A549 (cell line): ENCODE results near the gene NEK1. TPM values are rescaled to one million over a fixed set of nuclear protein-coding genes. Genes with fewer than 3 reads are reported as not detected.
A peak's percentile ranks its signal among the peaks of the same experiment; 100 is the strongest.

Experiments
- ATAC-seq, 2 experiments: fragments of 200-7000 bp in 1 of 2; fragments of >200 bp in 1 of 2; cut with Nextera tagmentation in 1 of 2; cut with Tn5 transposase in 1 of 2; 3 replicates each; pipeline versions ENCODE4 v1.8.0 to v1.9.1; 2018 to 2020; ENCODE audit warnings: mild to moderate bottlenecking in 1 of 2, moderate library complexity in 1 of 2
- CTCF ChIA-PET: fragments of 300-600 bp; sonication (Branson Sonifier 250); formaldehyde crosslinking; extraction: SDS; loops from one replicate; lab custom pipeline; 2021; ENCODE audit warnings: antibody characterized with exemption, inconsistent platforms; lab: Yijun Ruan, JAX
- POLR2A ChIA-PET: fragments of 350-600 bp; formaldehyde crosslinking; extraction: SDS; loops from one replicate; lab custom pipeline; 2021; ENCODE audit warnings: antibody characterized with exemption, inconsistent platforms; lab: Yijun Ruan, JAX
- DNase-seq, 2 experiments: peaks; one replicate each; pipeline versions ENCODE4 v3.0.0 to v3.0.0-alpha.2; 2011 to 2016; ENCODE audit warnings: low read depth in 1 of 2, low spot score in 1 of 2
- FAIRE-seq: peaks from 2 replicates; lab custom pipeline; 2011; peaks lifted over from hg19 to GRCh38; lab: Jason Lieb, UNC
- H3K27ac ChIP-seq, 2 experiments: fragments of >200 bp; sonication (Bioruptor Twin); formaldehyde crosslinking; 3 replicates each; pipeline ENCODE4 v1.5.1; 2016 to 2017
- H3K4me1 ChIP-seq: fragments of >200 bp; sonication (Bioruptor Twin); formaldehyde crosslinking; 3 replicates; pipeline ENCODE4 v1.6.1; 2016
- H3K4me2 ChIP-seq: fragments of >200 bp; sonication (Bioruptor Twin); formaldehyde crosslinking; 3 replicates; pipeline ENCODE4 v1.6.1; 2016
- H3K4me3 ChIP-seq: fragments of >200 bp; sonication (Bioruptor Twin); formaldehyde crosslinking; 3 replicates; pipeline ENCODE4 v1.5.1; 2016
- H3K9me3 ChIP-seq: fragments of >200 bp; sonication (Bioruptor Twin); formaldehyde crosslinking; 3 replicates; pipeline ENCODE4 v1.6.1; 2016
- BHLHE40 ChIP-seq: IDR thresholded peaks from 2 replicates; pipeline ENCODE4 v1.6.1; 2012; ENCODE audit warnings: low read depth, low read length, inconsistent platforms
- CHD4 ChIP-seq: fragments of 200-600 bp; sonication (generic); IDR thresholded peaks from 2 replicates; pipeline ENCODE4 v1.6.1; 2016; ENCODE audit warnings: antibody characterized with exemption, mild to moderate bottlenecking, borderline replicate concordance
- EHF ChIP-seq: fragments of 250-450 bp; sonication (Bioruptor Pico); IDR thresholded peaks from 2 replicates; pipeline ENCODE4 v1.5.0; 2020; ENCODE audit warnings: mild to moderate bottlenecking
- EP300 ChIP-seq, 2 experiments: fragments of >200 bp; sonication (Bioruptor Twin); formaldehyde crosslinking; IDR thresholded peaks; 2 replicates in 1 of 2; 3 replicates in 1 of 2; pipeline ENCODE4 v1.6.1; 2016 to 2017
- FOSB ChIP-seq: fragments of 250-450 bp; sonication (Bioruptor Pico); IDR thresholded peaks from 2 replicates; pipeline ENCODE4 v1.5.0; 2020; ENCODE audit warnings: mild to moderate bottlenecking, moderate library complexity
- FOSL2 ChIP-seq, 2 experiments: fragments of 450-650 bp in 1 of 2; fragments of >200 bp in 1 of 2; sonication (Bioruptor Twin) in 1 of 2; formaldehyde crosslinking; IDR thresholded peaks; 2 replicates each; pipeline versions ENCODE4 v1.5.0 to v1.6.1; 2016 to 2020; ENCODE audit warnings: mild to moderate bottlenecking in 1 of 2, moderate library complexity in 1 of 2
- HDAC2 ChIP-seq: fragments of 200-600 bp; sonication (generic); IDR thresholded peaks from 2 replicates; pipeline ENCODE4 v1.6.1; 2016
- HOXA7 ChIP-seq: fragments of 250-450 bp; sonication (Bioruptor Pico); IDR thresholded peaks from 2 replicates; pipeline ENCODE4 v1.5.0; 2020; ENCODE audit warnings: mild to moderate bottlenecking, moderate library complexity
- HOXB13 ChIP-seq: fragments of 250-450 bp; sonication (Bioruptor Pico); IDR thresholded peaks from 2 replicates; pipeline ENCODE4 v1.5.0; 2020; ENCODE audit warnings: low read depth, mild to moderate bottlenecking, moderate library complexity
- HOXB5 ChIP-seq: fragments of 250-450 bp; sonication (Bioruptor Pico); IDR thresholded peaks from 2 replicates; pipeline ENCODE4 v1.5.0; 2020; ENCODE audit warnings: mild to moderate bottlenecking, moderate library complexity
- JUNB ChIP-seq: fragments of >200 bp; sonication (Bioruptor Twin); formaldehyde crosslinking; IDR thresholded peaks from 2 replicates; pipeline ENCODE4 v1.6.1; 2016
- MAZ ChIP-seq: fragments of 150-350 bp; IDR thresholded peaks from 2 replicates; pipeline ENCODE4 v1.6.1; 2014; ENCODE audit warnings: antibody characterized with exemption, low read depth, low read length, borderline replicate concordance
- POLR2A ChIP-seq: IDR thresholded peaks from 2 replicates; pipeline ENCODE4 v1.6.1; 2012; ENCODE audit warnings: mild to moderate bottlenecking, low read length
- RAD21 ChIP-seq, 2 experiments: fragments of >200 bp in 1 of 2; sonication (Bioruptor Twin) in 1 of 2; formaldehyde crosslinking in 1 of 2; IDR thresholded peaks in 1 of 2; conservative IDR thresholded peaks in 1 of 2; 2 replicates in 1 of 2; 3 replicates in 1 of 2; pipeline ENCODE4 v1.6.1; 2012 to 2018; ENCODE audit warnings: inconsistent platforms in 1 of 2
- SMC3 ChIP-seq: fragments of >200 bp; sonication (Bioruptor Twin); formaldehyde crosslinking; IDR thresholded peaks from 3 replicates; pipeline ENCODE4 v1.6.1; 2018; ENCODE audit warnings: inconsistent platforms
- SREBF2 ChIP-seq: fragments of 450-650 bp; IDR thresholded peaks from 2 replicates; pipeline ENCODE4 v1.6.1; 2014; ENCODE audit warnings: mild to moderate bottlenecking, moderate library complexity
- ZC3H11A ChIP-seq: fragments of 450-650 bp; IDR thresholded peaks from 2 replicates; pipeline ENCODE4 v1.6.1; 2014; ENCODE audit warnings: antibody characterized with exemption, mild to moderate bottlenecking
- ZSCAN20 ChIP-seq: fragments of 250-450 bp; sonication (Bioruptor Pico); IDR thresholded peaks from 2 replicates; pipeline ENCODE4 v1.8.0; 2022; ENCODE audit warnings: mild to moderate bottlenecking, moderate library complexity
- WGBS: methylation state at CpG from one replicate; pipeline ENCODE4 v1.1.6; 2017; ENCODE audit errors: missing lambda C conversion rate; 5-methylcytosine and 5-hydroxymethylcytosine counted together
- polyA plus RNA-seq, 4 experiments: library from polyadenylated mRNA; depleted of rRNA in 3 of 4; stranded (reverse); fragments of >200 nt; fragmentation: RNase III in 1 of 4; extraction: RNeasy Plus Mini Kit Qiagen cat#74134 plus additional on column Dnase treatment in 1 of 4; gene quantifications; 2 replicates in 3 of 4; 3 replicates in 1 of 4; pipeline ENCODE4 v1.2.3, GENCODE V29; 2011 to 2017
- TF ChIP-seq, protein P1 (sequence below): IDR thresholded peaks from 2 replicates; pipeline ENCODE4 v1.6.1; 2012
- TF ChIP-seq, protein P2 (sequence below): fragments of >200 bp; sonication (Bioruptor Twin); formaldehyde crosslinking; IDR thresholded peaks from 3 replicates; pipeline ENCODE4 v1.5.1; 2016
- TF ChIP-seq, protein P3 (sequence below): fragments of >200 bp; sonication (Bioruptor Twin); formaldehyde crosslinking; IDR thresholded peaks from 3 replicates; pipeline ENCODE4 v1.6.1; 2016
- TF ChIP-seq, protein P4 (sequence below): fragments of 450-650 bp; IDR thresholded peaks from 2 replicates; pipeline ENCODE4 v1.6.1; 2014; ENCODE audit warnings: antibody characterized with exemption
- TF ChIP-seq, protein P5 (sequence below): fragments of 250-450 bp; sonication (Bioruptor Pico); IDR thresholded peaks from 2 replicates; pipeline ENCODE4 v1.5.0; 2020; ENCODE audit warnings: low read depth, mild to moderate bottlenecking, moderate library complexity
- TF ChIP-seq, protein P6 (sequence below): IDR thresholded peaks from 2 replicates; pipeline ENCODE4 v1.6.1; 2012; ENCODE audit warnings: low read depth, borderline replicate concordance

The NEK1 gene
- polyA plus RNA-seq, 2 of the 4 experiments (the other 2 are of a cell fraction): 3.2 to 5.8 TPM

DNA sequence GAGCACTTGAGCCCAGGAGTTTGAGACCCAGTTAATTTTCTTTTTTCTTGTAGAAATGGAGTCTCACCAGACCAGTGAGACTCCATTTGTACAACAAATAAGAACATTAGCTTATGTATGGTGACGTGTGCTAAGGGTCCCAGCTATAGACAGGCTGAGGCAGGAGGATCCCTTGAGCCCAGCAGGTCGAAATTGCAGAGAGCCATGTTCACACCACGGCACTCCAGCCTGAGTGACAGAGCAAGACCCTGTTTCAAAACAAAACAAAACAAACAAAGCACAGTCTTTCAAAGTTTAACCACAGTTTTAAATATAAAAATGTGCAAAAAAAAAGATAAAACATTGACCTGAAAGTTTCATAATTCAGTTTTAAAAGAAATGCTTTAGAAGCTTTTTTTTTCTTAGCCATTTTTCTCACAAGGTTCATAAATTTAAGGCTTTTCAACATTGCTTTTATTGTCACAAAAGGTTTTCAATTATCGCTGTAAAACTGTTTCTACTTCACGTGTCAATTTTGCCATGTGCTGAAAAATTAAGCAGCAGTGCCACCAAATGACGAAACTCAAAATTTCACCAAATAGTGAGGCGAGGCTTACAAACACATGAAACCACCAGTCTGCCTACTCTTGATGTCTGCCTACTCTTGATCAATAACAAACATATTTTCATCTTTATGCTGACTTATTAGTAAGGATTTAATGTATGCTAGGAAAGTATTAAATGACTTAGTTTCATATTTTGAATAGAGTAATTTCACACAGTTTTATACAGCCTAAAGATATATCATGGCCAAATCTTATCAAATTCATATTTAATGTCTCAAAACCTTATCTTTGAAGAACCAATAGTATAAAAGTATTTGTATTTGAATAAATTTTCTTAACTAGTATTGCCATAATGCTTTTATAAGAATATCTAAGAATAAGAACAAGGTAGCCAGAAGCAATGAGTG, 126.3 kb downstream of the NEK1 start:
- no peak for FAIRE-seq
- Histone ChIP-seq H3K4me3 (no peak overlapping the region), H3K27ac (peak overlapping the region in 1 of 2 experiments; percentile 45; a peak in 1 of 6 replicates), H3K9me3 (peaks cover 4% of the 10 kb centered on the region; the same call in 1 of the 3 replicates), H3K4me1 (no peaks in the 10 kb centered on the region), H3K4me2 (peak overlapping the region; percentile 61)
- peak; percentile 13 to 47 for DNase-seq
- WGBS: 22% methylated on average over 7 of the region's 7 CpGs
- ChIA-PET CTCF (interaction anchor here (0.6 to 1.5 kb wide), 16 partner anchors 169 to 1427 kb away, joined by 3 to 12 read pairs (median 4); partner anchors contain the start of gene CBR4), POLR2A (interaction anchor here (0.6 kb wide), 1 partner anchor 476 kb away, joined by 7 read pairs; the partner anchor contains the start of gene CBR4)
- TF ChIP-seq RAD21 (conservative IDR thresholded peaks at IDR 0.05 in 1 of 2, IDR thresholded peaks at IDR 0.05 in 1 of 2) (peak; percentile 85 to 89), SMC3 (peak; percentile 82), EP300 (IDR thresholded peaks at IDR 0.05) (no peak), HOXB13 (no peak), SREBF2 (no peak)
- TF ChIP-seq, protein P1, sequence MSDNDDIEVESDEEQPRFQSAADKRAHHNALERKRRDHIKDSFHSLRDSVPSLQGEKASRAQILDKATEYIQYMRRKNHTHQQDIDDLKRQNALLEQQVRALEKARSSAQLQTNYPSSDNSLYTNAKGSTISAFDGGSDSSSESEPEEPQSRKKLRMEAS: 0 out of 2 replicates have a peak, but pooled peaks have one; percentile 46
- TF ChIP-seq, protein P2, sequence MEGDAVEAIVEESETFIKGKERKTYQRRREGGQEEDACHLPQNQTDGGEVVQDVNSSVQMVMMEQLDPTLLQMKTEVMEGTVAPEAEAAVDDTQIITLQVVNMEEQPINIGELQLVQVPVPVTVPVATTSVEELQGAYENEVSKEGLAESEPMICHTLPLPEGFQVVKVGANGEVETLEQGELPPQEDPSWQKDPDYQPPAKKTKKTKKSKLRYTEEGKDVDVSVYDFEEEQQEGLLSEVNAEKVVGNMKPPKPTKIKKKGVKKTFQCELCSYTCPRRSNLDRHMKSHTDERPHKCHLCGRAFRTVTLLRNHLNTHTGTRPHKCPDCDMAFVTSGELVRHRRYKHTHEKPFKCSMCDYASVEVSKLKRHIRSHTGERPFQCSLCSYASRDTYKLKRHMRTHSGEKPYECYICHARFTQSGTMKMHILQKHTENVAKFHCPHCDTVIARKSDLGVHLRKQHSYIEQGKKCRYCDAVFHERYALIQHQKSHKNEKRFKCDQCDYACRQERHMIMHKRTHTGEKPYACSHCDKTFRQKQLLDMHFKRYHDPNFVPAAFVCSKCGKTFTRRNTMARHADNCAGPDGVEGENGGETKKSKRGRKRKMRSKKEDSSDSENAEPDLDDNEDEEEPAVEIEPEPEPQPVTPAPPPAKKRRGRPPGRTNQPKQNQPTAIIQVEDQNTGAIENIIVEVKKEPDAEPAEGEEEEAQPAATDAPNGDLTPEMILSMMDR: peak; percentile 74
- peak in 1 of 2 experiments; percentile 69; a peak in 2 of 6 replicates for ATAC-seq

DNA sequence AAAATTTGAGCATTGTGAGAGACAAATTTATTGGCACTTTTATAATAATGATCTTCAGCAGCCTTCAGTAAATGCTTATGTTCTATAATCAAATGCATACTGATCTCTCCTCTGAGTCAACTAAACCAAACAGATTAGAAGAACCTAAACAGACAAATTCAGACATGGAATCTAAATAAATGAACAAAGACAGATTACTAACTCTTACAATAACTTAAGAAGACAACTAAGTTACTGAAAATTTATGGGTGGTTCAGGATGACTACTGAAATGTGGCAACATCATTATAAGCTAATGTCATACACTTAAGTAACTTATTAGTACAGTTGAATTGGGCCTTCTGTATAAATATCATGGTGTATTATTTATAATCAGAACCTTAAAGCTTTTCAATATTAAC, 127.3 kb downstream of the NEK1 start:
- ATAC-seq: no peak
- H3K4me3 ChIP-seq: no peak overlapping the region
- no peak for TF ChIP-seq ZSCAN20 (CRISPR knock-in tag)
- TF ChIP-seq ZC3H11A: no peak
- TF ChIP-seq, protein P1: no peak
- TF ChIP-seq, protein P3, sequence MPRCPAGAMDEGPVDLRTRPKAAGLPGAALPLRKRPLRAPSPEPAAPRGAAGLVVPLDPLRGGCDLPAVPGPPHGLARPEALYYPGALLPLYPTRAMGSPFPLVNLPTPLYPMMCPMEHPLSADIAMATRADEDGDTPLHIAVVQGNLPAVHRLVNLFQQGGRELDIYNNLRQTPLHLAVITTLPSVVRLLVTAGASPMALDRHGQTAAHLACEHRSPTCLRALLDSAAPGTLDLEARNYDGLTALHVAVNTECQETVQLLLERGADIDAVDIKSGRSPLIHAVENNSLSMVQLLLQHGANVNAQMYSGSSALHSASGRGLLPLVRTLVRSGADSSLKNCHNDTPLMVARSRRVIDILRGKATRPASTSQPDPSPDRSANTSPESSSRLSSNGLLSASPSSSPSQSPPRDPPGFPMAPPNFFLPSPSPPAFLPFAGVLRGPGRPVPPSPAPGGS: no peak
- TF ChIP-seq BHLHE40: no peak
- no peak for TF ChIP-seq CHD4
- TF ChIP-seq FOSL2 (IDR thresholded peaks at IDR 0.05): no peak
- no peak for TF ChIP-seq FOSL2 (CRISPR knock-in tag; IDR thresholded peaks at IDR 0.05)
- no peak for TF ChIP-seq POLR2A
- TF ChIP-seq JUNB: no peak
- TF ChIP-seq EHF (CRISPR knock-in tag): no peak
- TF ChIP-seq HOXB5: no peak
- no peak for TF ChIP-seq FOSB
- TF ChIP-seq MAZ: no peak
- TF ChIP-seq, protein P4, sequence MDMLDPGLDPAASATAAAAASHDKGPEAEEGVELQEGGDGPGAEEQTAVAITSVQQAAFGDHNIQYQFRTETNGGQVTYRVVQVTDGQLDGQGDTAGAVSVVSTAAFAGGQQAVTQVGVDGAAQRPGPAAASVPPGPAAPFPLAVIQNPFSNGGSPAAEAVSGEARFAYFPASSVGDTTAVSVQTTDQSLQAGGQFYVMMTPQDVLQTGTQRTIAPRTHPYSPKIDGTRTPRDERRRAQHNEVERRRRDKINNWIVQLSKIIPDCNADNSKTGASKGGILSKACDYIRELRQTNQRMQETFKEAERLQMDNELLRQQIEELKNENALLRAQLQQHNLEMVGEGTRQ: no peak
- TF ChIP-seq HDAC2: no peak
- TF ChIP-seq, protein P5, sequence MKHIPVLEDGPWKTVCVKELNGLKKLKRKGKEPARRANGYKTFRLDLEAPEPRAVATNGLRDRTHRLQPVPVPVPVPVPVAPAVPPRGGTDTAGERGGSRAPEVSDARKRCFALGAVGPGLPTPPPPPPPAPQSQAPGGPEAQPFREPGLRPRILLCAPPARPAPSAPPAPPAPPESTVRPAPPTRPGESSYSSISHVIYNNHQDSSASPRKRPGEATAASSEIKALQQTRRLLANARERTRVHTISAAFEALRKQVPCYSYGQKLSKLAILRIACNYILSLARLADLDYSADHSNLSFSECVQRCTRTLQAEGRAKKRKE (CRISPR knock-in tag): no peak
- TF ChIP-seq, protein P6, sequence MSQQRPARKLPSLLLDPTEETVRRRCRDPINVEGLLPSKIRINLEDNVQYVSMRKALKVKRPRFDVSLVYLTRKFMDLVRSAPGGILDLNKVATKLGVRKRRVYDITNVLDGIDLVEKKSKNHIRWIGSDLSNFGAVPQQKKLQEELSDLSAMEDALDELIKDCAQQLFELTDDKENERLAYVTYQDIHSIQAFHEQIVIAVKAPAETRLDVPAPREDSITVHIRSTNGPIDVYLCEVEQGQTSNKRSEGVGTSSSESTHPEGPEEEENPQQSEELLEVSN: no peak
- no peak for TF ChIP-seq HOXA7 (CRISPR knock-in tag)
- no peak for TF ChIP-seq RAD21 (conservative IDR thresholded peaks at IDR 0.05 in 1 of 2, IDR thresholded peaks at IDR 0.05 in 1 of 2)
- TF ChIP-seq, all 56 proteins: peak for 0
- H3K4me1 ChIP-seq: no peaks in the 10 kb centered on the region
- FAIRE-seq: no peak
- H3K4me2 ChIP-seq: no peak overlapping the region
- H3K9me3 ChIP-seq: peaks cover 4% of the 10 kb centered on the region; the same call in 1 of the 3 replicates
- no peak for DNase-seq
- H3K27ac ChIP-seq: no peak overlapping the region
- CTCF ChIA-PET: interaction anchor here (1.0 to 1.5 kb wide), 13 partner anchors 168 to 561 kb away, joined by 3 to 12 read pairs (median 4); no protein-coding TSS in a partner anchor
- POLR2A ChIA-PET: interaction anchor here (0.6 kb wide), 1 partner anchor 475 kb away, joined by 7 read pairs; the partner anchor contains the start of gene CBR4
